ENCODE results near the gene ESD.

DNA sequence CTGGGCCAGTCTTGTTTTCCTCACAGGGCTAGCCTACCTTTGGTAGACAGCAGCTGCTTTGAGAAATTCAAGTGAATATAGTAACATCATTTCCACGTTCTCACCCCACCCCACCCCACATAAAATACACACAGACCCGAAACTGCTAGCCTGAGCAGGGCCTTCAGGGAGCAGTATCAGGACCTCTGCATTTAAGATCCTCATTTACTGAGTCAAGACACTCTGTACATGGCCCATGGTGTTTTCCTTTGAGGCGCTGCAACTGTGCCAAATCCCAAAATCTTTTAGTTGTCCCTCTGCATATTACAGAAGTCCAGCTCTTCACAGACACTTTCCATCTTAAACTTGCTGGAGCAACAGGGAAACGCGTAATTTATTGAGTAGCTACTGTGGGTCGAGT lies 43.0 kb downstream of the ESD start:
- TF ChIP-seq, protein P1, sequence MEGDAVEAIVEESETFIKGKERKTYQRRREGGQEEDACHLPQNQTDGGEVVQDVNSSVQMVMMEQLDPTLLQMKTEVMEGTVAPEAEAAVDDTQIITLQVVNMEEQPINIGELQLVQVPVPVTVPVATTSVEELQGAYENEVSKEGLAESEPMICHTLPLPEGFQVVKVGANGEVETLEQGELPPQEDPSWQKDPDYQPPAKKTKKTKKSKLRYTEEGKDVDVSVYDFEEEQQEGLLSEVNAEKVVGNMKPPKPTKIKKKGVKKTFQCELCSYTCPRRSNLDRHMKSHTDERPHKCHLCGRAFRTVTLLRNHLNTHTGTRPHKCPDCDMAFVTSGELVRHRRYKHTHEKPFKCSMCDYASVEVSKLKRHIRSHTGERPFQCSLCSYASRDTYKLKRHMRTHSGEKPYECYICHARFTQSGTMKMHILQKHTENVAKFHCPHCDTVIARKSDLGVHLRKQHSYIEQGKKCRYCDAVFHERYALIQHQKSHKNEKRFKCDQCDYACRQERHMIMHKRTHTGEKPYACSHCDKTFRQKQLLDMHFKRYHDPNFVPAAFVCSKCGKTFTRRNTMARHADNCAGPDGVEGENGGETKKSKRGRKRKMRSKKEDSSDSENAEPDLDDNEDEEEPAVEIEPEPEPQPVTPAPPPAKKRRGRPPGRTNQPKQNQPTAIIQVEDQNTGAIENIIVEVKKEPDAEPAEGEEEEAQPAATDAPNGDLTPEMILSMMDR (IDR thresholded peaks at IDR 0.05; ENCODE audit: borderline replicate concordance, extremely low read depth, low read length, poor library complexity, severe bottlenecking) = no peak
- no peak for TF ChIP-seq EZH2 (IDR thresholded peaks at IDR 0.05; ENCODE audit: borderline replicate concordance, low read depth, low read length, severe bottlenecking)
